ENCODE results near the gene RNF157. TPM values are rescaled to one million over a fixed set of nuclear protein-coding genes. Genes with fewer than 3 reads are reported as not detected.

The RNF157 gene
- total RNA-seq, 4 donors from 2014 or later = 8.1 to 67.1 (median 23.9) TPM

- TF ChIP-seq, protein P1, sequence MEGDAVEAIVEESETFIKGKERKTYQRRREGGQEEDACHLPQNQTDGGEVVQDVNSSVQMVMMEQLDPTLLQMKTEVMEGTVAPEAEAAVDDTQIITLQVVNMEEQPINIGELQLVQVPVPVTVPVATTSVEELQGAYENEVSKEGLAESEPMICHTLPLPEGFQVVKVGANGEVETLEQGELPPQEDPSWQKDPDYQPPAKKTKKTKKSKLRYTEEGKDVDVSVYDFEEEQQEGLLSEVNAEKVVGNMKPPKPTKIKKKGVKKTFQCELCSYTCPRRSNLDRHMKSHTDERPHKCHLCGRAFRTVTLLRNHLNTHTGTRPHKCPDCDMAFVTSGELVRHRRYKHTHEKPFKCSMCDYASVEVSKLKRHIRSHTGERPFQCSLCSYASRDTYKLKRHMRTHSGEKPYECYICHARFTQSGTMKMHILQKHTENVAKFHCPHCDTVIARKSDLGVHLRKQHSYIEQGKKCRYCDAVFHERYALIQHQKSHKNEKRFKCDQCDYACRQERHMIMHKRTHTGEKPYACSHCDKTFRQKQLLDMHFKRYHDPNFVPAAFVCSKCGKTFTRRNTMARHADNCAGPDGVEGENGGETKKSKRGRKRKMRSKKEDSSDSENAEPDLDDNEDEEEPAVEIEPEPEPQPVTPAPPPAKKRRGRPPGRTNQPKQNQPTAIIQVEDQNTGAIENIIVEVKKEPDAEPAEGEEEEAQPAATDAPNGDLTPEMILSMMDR (IDR thresholded peaks at IDR 0.05; ENCODE audit: low read depth) = no peak
Observed at GRCh38 chr17:76219670-76220383, 20.5 kb downstream of the RNF157 start.

GRCh38 chr17:76217081-76217480 lies 23.2 kb downstream of the RNF157 start:
- TF ChIP-seq, protein P1 (IDR thresholded peaks at IDR 0.05; ENCODE audit: low read depth) = no peak

DNA sequence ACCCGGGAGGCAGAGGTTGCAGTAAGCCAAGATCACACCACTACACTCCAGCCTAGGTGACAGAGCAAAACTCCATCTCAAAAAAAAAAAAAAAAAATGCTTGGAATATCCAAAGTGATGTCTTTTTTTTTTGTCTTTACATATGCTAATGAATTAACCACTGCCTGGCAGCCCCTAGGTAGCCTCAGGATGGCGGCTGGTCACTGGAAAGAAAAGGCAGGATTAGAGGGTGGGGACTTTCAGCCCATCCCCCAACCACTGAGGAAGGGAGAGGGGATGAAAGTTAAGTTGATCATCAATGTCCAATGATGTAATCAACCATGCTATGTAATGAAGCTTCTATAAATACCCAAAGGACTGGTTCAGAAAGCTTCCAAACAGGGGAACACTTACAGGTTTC lies 26.8 kb downstream of the RNF157 start:
- TF ChIP-seq, protein P1 (IDR thresholded peaks at IDR 0.05; ENCODE audit: low read depth) = no peak

- TF ChIP-seq, protein P1 (IDR thresholded peaks at IDR 0.05; ENCODE audit: low read depth) = no peak
Observed at GRCh38 chr17:76208120-76208519, 32.2 kb downstream of the RNF157 start.

- TF ChIP-seq, protein P1 (IDR thresholded peaks at IDR 0.05; ENCODE audit: low read depth) = no peak
Observed at GRCh38 chr17:76207275-76208059, 32.8 kb downstream of the RNF157 start.

- TF ChIP-seq, protein P1 (IDR thresholded peaks at IDR 0.05; ENCODE audit: low read depth) = no peak
Observed at GRCh38 chr17:76204277-76204676, 36.0 kb downstream of the RNF157 start.

DNA sequence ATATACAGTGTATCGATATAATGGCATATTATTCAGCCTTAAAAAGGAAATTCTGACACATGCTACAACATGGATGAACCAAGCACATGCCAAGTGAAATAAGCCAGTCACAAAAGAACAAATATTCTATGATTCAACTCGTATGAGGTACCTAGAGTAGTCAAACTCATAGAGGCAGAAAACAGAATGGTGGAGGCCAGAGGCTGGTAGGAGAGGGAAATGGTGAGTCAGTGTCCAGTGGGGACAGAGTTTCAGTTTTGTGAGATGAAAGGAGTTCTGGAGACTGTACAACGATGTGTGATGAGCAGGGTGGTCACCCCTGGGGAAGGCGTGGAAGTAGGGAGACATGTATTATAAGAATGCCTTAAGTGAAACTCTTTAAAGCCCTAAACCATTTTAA lies 39.9 kb downstream of the RNF157 start:
- TF ChIP-seq, protein P1 (IDR thresholded peaks at IDR 0.05; ENCODE audit: low read depth) = no peak
